Coronary artery (tissue), 2 donors: ENCODE results near the gene SLC35A3.

Experiments
- DNase-seq: peaks from one replicate; pipeline ENCODE4 v3.0.0-alpha.2; 2017; ENCODE audit warnings: low spot score
- H3K27ac ChIP-seq, 2 donors: fragments of 200-600 bp; sonication (generic); one replicate each; pipeline ENCODE4 v1.5.1; 2016 to 2019
- H3K4me3 ChIP-seq: fragments of 200-600 bp; sonication (generic); 2 replicates; pipeline ENCODE4 v1.5.1; 2016; ENCODE audit warnings: mild to moderate bottlenecking, moderate library complexity
- CTCF ChIP-seq: fragments of 200-600 bp; sonication (generic); IDR thresholded peaks from one replicate; pipeline ENCODE4 v1.5.1; 2019; ENCODE audit warnings: antibody characterized with exemption

Gene SLC35A3

GRCh38 chr1:99992044-99992722, 22.4 kb downstream of the SLC35A3 start:
- H3K27ac ChIP-seq, result no peak overlapping the region
- TF ChIP-seq CTCF, result no peak
- DNase-seq, result no peak
- H3K4me3 ChIP-seq, result no peak overlapping the region

GRCh38 chr1:99992760-99993467, 23.1 kb downstream of the SLC35A3 start:
- TF ChIP-seq CTCF, result no peak
- Histone ChIP-seq H3K4me3 (no peak overlapping the region), H3K27ac (no peak overlapping the region)
- no peak for DNase-seq

- no peak overlapping the region for H3K4me3 ChIP-seq
- no peak for DNase-seq
- TF ChIP-seq CTCF, result no peak
- H3K27ac ChIP-seq, result no peak overlapping the region
Observed at GRCh38 chr1:99993468-99993845, 23.7 kb downstream of the SLC35A3 start.

GRCh38 chr1:99994496-99994895, 24.7 kb downstream of the SLC35A3 start:
- Histone ChIP-seq H3K4me3 (no peak overlapping the region), H3K27ac (no peak overlapping the region)
- TF ChIP-seq CTCF, result no peak
- no peak for DNase-seq

- Histone ChIP-seq H3K27ac (no peak overlapping the region), H3K4me3 (no peak overlapping the region)
- DNase-seq, result no peak
- no peak for TF ChIP-seq CTCF
Observed at GRCh38 chr1:99996951-99997350, 27.2 kb downstream of the SLC35A3 start.

GRCh38 chr1:100001462-100001861, 31.7 kb downstream of the SLC35A3 start:
- Histone ChIP-seq H3K27ac (no peak overlapping the region), H3K4me3 (no peak overlapping the region)
- DNase-seq, result no peak
- no peak for TF ChIP-seq CTCF

- no peak overlapping the region for H3K4me3 ChIP-seq
- TF ChIP-seq CTCF, result no peak
- no peak for DNase-seq
- H3K27ac ChIP-seq, result no peak overlapping the region
Observed at GRCh38 chr1:100005424-100005823, 35.6 kb downstream of the SLC35A3 start.
